CD1c-positive myeloid dendritic cell (primary cell): ENCODE data around the gene TCIRG1.
A peak's percentile ranks its signal among the peaks of the same experiment; 100 is the strongest.

Experiments used
- DNase-seq: peaks from one replicate; pipeline ENCODE4 v3.0.0-alpha.2; 2016; ENCODE audit errors: extremely low spot score

The TCIRG1 gene

GRCh38 chr11:68037411-68038225, 1.2 kb upstream of the TCIRG1 start:
- DNase-seq = peak; percentile 9

- DNase-seq = no peak
These were observed 553 bp upstream of the TCIRG1 start for GRCh38 chr11:68038226-68038717.

GRCh38 chr11:68039526-68040086, 781 bp downstream of the TCIRG1 start:
- DNase-seq = peak; percentile 8

GRCh38 chr11:68040101-68040956, 1.5 kb downstream of the TCIRG1 start:
- DNase-seq = peak; percentile 70

GRCh38 chr11:68040957-68041591, 2.2 kb downstream of the TCIRG1 start:
- DNase-seq = no peak

- DNase-seq = no peak
These were observed 2.9 kb downstream of the TCIRG1 start for GRCh38 chr11:68041617-68042218.

GRCh38 chr11:68042219-68043028, 3.6 kb downstream of the TCIRG1 start:
- no peak for DNase-seq

- no peak for DNase-seq
These were observed 4.2 kb downstream of the TCIRG1 start for GRCh38 chr11:68043029-68043348.

GRCh38 chr11:68043349-68044144, 4.7 kb downstream of the TCIRG1 start:
- peak; percentile 37 for DNase-seq

- no peak for DNase-seq
These were observed 5.5 kb downstream of the TCIRG1 start for GRCh38 chr11:68044145-68044813.

GRCh38 chr11:68044898-68045351, 6.1 kb downstream of the TCIRG1 start:
- no peak for DNase-seq

- DNase-seq = no peak
These were observed 8.8 kb downstream of the TCIRG1 start for GRCh38 chr11:68047437-68048290.

- DNase-seq = no peak
These were observed 10.1 kb downstream of the TCIRG1 start for GRCh38 chr11:68048681-68049508.

GRCh38 chr11:68049509-68050370, 10.9 kb downstream of the TCIRG1 start:
- no peak for DNase-seq

GRCh38 chr11:68050371-68050841, 11.6 kb downstream of the TCIRG1 start:
- no peak for DNase-seq
